Endothelial cell (in vitro differentiated cells): Measurements from ENCODE around the gene HPGD. TPM values are rescaled to one million over a fixed set of nuclear protein-coding genes. Genes with fewer than 3 reads are reported as not detected.

Experiments used
- DNase-seq: peaks from one replicate; pipeline ENCODE4 v3.0.0; 2021; ENCODE audit warnings: low spot score
- H3K27ac Mint-ChIP-seq: one replicate; pipeline ENCODE4 v1.8.0; 2021; ENCODE audit warnings: mixed read lengths, inconsistent platforms; ENCODE audit not compliant: unreplicated experiment
- H3K27me3 Mint-ChIP-seq: one replicate; pipeline ENCODE4 v1.8.0; 2021; ENCODE audit warnings: mild to moderate bottlenecking, moderate library complexity, mixed read lengths, inconsistent platforms; ENCODE audit not compliant: unreplicated experiment
- H3K36me3 Mint-ChIP-seq: one replicate; pipeline ENCODE4 v1.8.0; 2021; ENCODE audit warnings: mild to moderate bottlenecking, low read depth, mixed read lengths, inconsistent platforms; ENCODE audit not compliant: unreplicated experiment
- H3K4me1 Mint-ChIP-seq: one replicate; pipeline ENCODE4 v1.8.0; 2021; ENCODE audit warnings: mild to moderate bottlenecking, mixed read lengths, inconsistent platforms; ENCODE audit not compliant: unreplicated experiment
- H3K4me3 Mint-ChIP-seq: one replicate; pipeline ENCODE4 v1.8.0; 2021; ENCODE audit warnings: mild to moderate bottlenecking, mixed read lengths, inconsistent platforms; ENCODE audit not compliant: unreplicated experiment
- H3K9me3 Mint-ChIP-seq: one replicate; pipeline ENCODE4 v1.8.0; 2021; ENCODE audit warnings: mixed read lengths, inconsistent platforms; ENCODE audit not compliant: unreplicated experiment
- CTCF ChIP-seq: fragments of 200-600 bp; sonication (generic); IDR thresholded peaks from one replicate; pipeline ENCODE4 v1.5.0; 2021; ENCODE audit warnings: antibody characterized with exemption; ENCODE audit not compliant: unreplicated experiment
- total RNA-seq: library from RNA; stranded (reverse); fragmentation: NEBNext Ultra II Directional; extraction: Animal tissue kit (Norgen Biotek cat#: 25700); gene quantifications from one replicate; pipeline ENCODE4 v1.2.1, GENCODE V29; 2021; ENCODE audit not compliant: unreplicated experiment

Gene HPGD
- total RNA-seq, 1 donor from 2014 or later: 14.6 TPM

- Mint-ChIP-seq H3K27me3 (peaks cover 1% of the 10 kb centered on the region), H3K9me3 (no peaks in the 10 kb centered on the region), H3K4me1 (no peaks in the 10 kb centered on the region), H3K27ac (no peak overlapping the region), H3K4me3 (no peak overlapping the region), H3K36me3 (no peaks in the 10 kb centered on the region)
- no peak for DNase-seq
- TF ChIP-seq CTCF: no peak
Observed at GRCh38 chr4:174512745-174513144, 9.5 kb downstream of the HPGD start.

- Mint-ChIP-seq H3K27ac (no peak overlapping the region), H3K9me3 (no peaks in the 10 kb centered on the region), H3K36me3 (no peaks in the 10 kb centered on the region), H3K4me3 (no peak overlapping the region), H3K4me1 (no peaks in the 10 kb centered on the region), H3K27me3 (peaks cover 2% of the 10 kb centered on the region)
- TF ChIP-seq CTCF: no peak
- DNase-seq: no peak
Observed at GRCh38 chr4:174505892-174506291, 16.4 kb downstream of the HPGD start.

- no peak for TF ChIP-seq CTCF
- Mint-ChIP-seq H3K27me3 (peaks cover 2% of the 10 kb centered on the region), H3K4me1 (no peaks in the 10 kb centered on the region), H3K9me3 (no peaks in the 10 kb centered on the region), H3K27ac (no peak overlapping the region), H3K36me3 (no peaks in the 10 kb centered on the region), H3K4me3 (no peak overlapping the region)
- no peak for DNase-seq
Observed at GRCh38 chr4:174505007-174505406, 17.3 kb downstream of the HPGD start.

GRCh38 chr4:174503079-174503715 lies 19.1 kb downstream of the HPGD start:
- Mint-ChIP-seq H3K27me3 (peaks cover 2% of the 10 kb centered on the region), H3K9me3 (no peaks in the 10 kb centered on the region)
- no peak for DNase-seq

More at GRCh38 chr4:174503079-174503715, 19.1 kb downstream of the HPGD start:
- no peaks in the 10 kb centered on the region for H3K4me1 Mint-ChIP-seq
- TF ChIP-seq CTCF: no peak
- no peaks in the 10 kb centered on the region for H3K36me3 Mint-ChIP-seq
- H3K4me3 Mint-ChIP-seq: no peak overlapping the region
- H3K27ac Mint-ChIP-seq: no peak overlapping the region
